B cell (primary cell): ENCODE data around the gene R3HDM4. TPM values are rescaled to one million over a fixed set of nuclear protein-coding genes. Genes with fewer than 3 reads are reported as not detected.

ENCODE experiments used
- ATAC-seq: fragments of 200-7000 bp; cut with Tn5 transposase; one replicate; pipeline ENCODE4 v1.10.0; 2021; ENCODE audit warnings: low read depth, mild to moderate bottlenecking, moderate number of reproducible peaks, moderate library complexity
- CTCF ChIA-PET: fragments of 350-600 bp; sonication (Branson Sonifier 250); formaldehyde crosslinking; loops from one replicate; lab custom pipeline; 2021; ENCODE audit warnings: antibody characterized with exemption, inconsistent platforms; lab: Charles Lee
- POLR2A ChIA-PET: fragments of 350-600 bp; sonication (Branson Sonifier 250); formaldehyde crosslinking; loops from one replicate; lab custom pipeline; 2021; ENCODE audit warnings: antibody characterized with exemption; lab: Charles Lee
- DNase-seq: peaks from one replicate; pipeline ENCODE4 v3.0.0; 2013
- H2AFZ ChIP-seq: 2 replicates; pipeline ENCODE4 v1.6.1; 2012; ENCODE audit warnings: mild to moderate bottlenecking, low read depth, low read length; ENCODE audit not compliant: insufficient read depth, poor library complexity, severe bottlenecking
- H3K27ac ChIP-seq, 2 donors: 1 replicate in 1 of 2; 2 replicates in 1 of 2; pipeline ENCODE4 v1.5.1; 2012 to 2013; ENCODE audit warnings: low read length in 2 of 2, mild to moderate bottlenecking in 2 of 2, moderate library complexity in 1 of 2
- H3K27me3 ChIP-seq, 4 experiments: fragments of 200-600 bp in 1 of 4; sonication (generic) in 1 of 4; replicated peaks in 1 of 4; 1 replicate in 2 of 4; 2 replicates in 2 of 4; pipeline versions ENCODE4 v1.6.1 to v1.7.0; 2013 to 2016; ENCODE audit warnings: low read length in 3 of 4, mild to moderate bottlenecking in 2 of 4, mixed read lengths in 1 of 4, moderate library complexity in 1 of 4; ENCODE audit not compliant: insufficient read depth in 4 of 4, control insufficient read depth in 3 of 4; ENCODE audit errors: control extremely low read depth in 1 of 4
- H3K36me3 ChIP-seq, 2 experiments: replicated peaks in 1 of 2; 1 replicate in 1 of 2; 2 replicates in 1 of 2; pipeline versions ENCODE4 v1.6.1 to v1.7.1; 2013; ENCODE audit warnings: low read length in 1 of 2; ENCODE audit not compliant: insufficient read depth in 2 of 2, control insufficient read depth in 1 of 2; ENCODE audit errors: control extremely low read depth in 1 of 2, extremely low read depth in 1 of 2
- H3K4me1 ChIP-seq, 2 donors: fragments of 200-600 bp in 1 of 2; sonication (generic) in 1 of 2; 1 replicate in 1 of 2; 2 replicates in 1 of 2; pipeline versions ENCODE4 v1.5.1 to v1.6.1; 2013 to 2017; ENCODE audit warnings: low read length in 2 of 2; ENCODE audit not compliant: control insufficient read depth in 2 of 2, insufficient read depth in 2 of 2
- H3K4me2 ChIP-seq: replicated peaks from 2 replicates; pipeline ENCODE3; 2012; ENCODE audit warnings: mild to moderate bottlenecking, low read depth, low read length; ENCODE audit not compliant: poor library complexity, severe bottlenecking
- H3K4me3 ChIP-seq, 5 experiments: fragments of 200-600 bp in 1 of 5; sonication (generic) in 1 of 5; 1 replicate in 3 of 5; 2 replicates in 2 of 5; pipeline versions ENCODE4 v1.5.1 to v1.7.0; 2011 to 2016; ENCODE audit warnings: low read length in 4 of 5, mild to moderate bottlenecking in 4 of 5, low read depth in 2 of 5, control low read depth in 1 of 5, moderate library complexity in 1 of 5; ENCODE audit not compliant: insufficient read depth in 1 of 5; ENCODE audit errors: control extremely low read depth in 1 of 5, extremely low read depth in 1 of 5
- H3K79me2 ChIP-seq: fragments of 200-600 bp; sonication (generic); one replicate; pipeline ENCODE4 v1.6.0; 2016; ENCODE audit warnings: low read length; ENCODE audit not compliant: control insufficient read depth, insufficient read depth
- H3K9ac ChIP-seq: fragments of 200-600 bp; sonication (generic); 2 replicates; pipeline ENCODE4 v1.6.1; 2017; ENCODE audit warnings: mild to moderate bottlenecking, low read length, moderate library complexity
- H3K9me3 ChIP-seq, 3 donors: one replicate each; pipeline versions ENCODE4 v1.6.1 to v1.7.1; 2013; ENCODE audit warnings: low read length in 2 of 3; ENCODE audit not compliant: control insufficient read depth in 2 of 3, insufficient read depth in 1 of 3; ENCODE audit errors: control extremely low read depth in 1 of 3
- H4K20me1 ChIP-seq: 2 replicates; pipeline ENCODE4 v1.6.0; 2012; ENCODE audit warnings: mild to moderate bottlenecking, low read length; ENCODE audit not compliant: insufficient read depth, control insufficient read depth, poor library complexity, severe bottlenecking
- H3K27ac Mint-ChIP-seq: one replicate; pipeline ENCODE4 v1.8.0; 2021; ENCODE audit warnings: mixed read lengths
- H3K27me3 Mint-ChIP-seq: one replicate; pipeline ENCODE4 v1.8.0; 2021; ENCODE audit warnings: mixed read lengths
- H3K4me1 Mint-ChIP-seq: one replicate; pipeline ENCODE4 v1.8.0; 2021; ENCODE audit warnings: mixed read lengths
- H3K4me3 Mint-ChIP-seq: one replicate; pipeline ENCODE4 v1.8.0; 2021; ENCODE audit warnings: mixed read lengths
- H3K9me3 Mint-ChIP-seq: one replicate; pipeline ENCODE4 v1.8.0; 2022; ENCODE audit warnings: mixed read lengths; ENCODE audit not compliant: insufficient read depth
- EZH2 ChIP-seq: IDR thresholded peaks from 2 replicates; pipeline ENCODE4 v1.6.1; 2012; ENCODE audit warnings: borderline replicate concordance, low read depth, mild to moderate bottlenecking, moderate library complexity, low read length; ENCODE audit not compliant: insufficient read depth, poor library complexity, severe bottlenecking
- WGBS: methylation state at CpG from one replicate; pipeline ENCODE4 v1.1.5; 2013; ENCODE audit warnings: missing lambda C conversion rate; ENCODE audit not compliant: insufficient coverage; 5-methylcytosine and 5-hydroxymethylcytosine counted together
- intact Hi-C: fragments of 100-400 bp; cut with micrococcal nuclease; formaldehyde crosslinking; loops from one replicate; pipeline ENCODE4 v1.10.0; 2022
- polyA plus RNA-seq: library from polyadenylated mRNA; depleted of rRNA; stranded (reverse); fragments of >200 nt; gene quantifications from 2 replicates; pipeline ENCODE4 v1.2.3, GENCODE V29; 2012
- total RNA-seq, 2 donors: library from RNA; stranded (reverse); fragments of 120-200 nt in 1 of 2; gene quantifications; 1 replicate in 1 of 2; 2 replicates in 1 of 2; pipeline versions ENCODE4 v1.2.3 to v1.2.4, GENCODE V29; 2013 to 2022
- TF ChIP-seq, protein P1 (sequence below): fragments of 200-600 bp; IDR thresholded peaks from one replicate; pipeline ENCODE4 v1.8.0; 2022; ENCODE audit warnings: antibody characterized with exemption, mild to moderate bottlenecking

The R3HDM4 gene
- total and polyA plus RNA-seq, 2 donors (not counting 1 experiment from before 2014, with no cell fraction given) = 168 to 176 TPM

DNA sequence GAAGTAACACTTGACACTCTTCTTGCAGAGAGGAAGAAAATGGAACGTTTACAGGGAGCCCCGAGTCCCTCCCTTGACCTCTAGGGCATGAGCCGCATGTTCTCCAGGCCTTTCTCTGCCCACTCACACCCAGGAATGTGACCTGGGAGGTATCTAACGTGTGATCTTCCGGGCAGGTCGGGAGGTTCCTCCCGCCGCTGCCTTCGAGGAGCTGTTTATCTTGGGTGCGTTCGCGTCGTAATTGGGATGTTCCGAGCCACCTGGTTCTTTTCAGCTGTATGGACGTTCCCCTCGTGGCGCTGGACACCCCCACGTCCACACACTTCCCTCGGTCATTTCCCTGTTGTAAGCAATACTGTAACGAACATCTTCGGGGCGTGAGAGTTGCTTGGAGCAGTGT lies 26.4 kb upstream of the R3HDM4 start:
- no peak overlapping the region for H3K4me3 ChIP-seq
- POLR2A ChIA-PET = interaction anchor here (0.7 kb wide), 1 partner anchor 8 kb away, joined by 5 read pairs; no protein-coding TSS in a partner anchor
- H3K4me1 ChIP-seq = peaks cover 25 to 46% of the 10 kb centered on the region in 2 donors
- peaks cover 46% of the 10 kb centered on the region for H3K79me2 ChIP-seq
- Mint-ChIP-seq H3K4me3 (peak overlapping the region; percentile 79), H3K9me3 (peaks cover 2% of the 10 kb centered on the region), H3K27me3 (no peaks in the 10 kb centered on the region), H3K4me1 (peaks cover 40% of the 10 kb centered on the region), H3K27ac (no peak overlapping the region)
- CTCF ChIA-PET = interaction anchor here (1.1 to 3.1 kb wide), 2 partner anchors 16 to 304 kb away, joined by 3 to 16 read pairs; no protein-coding TSS in a partner anchor
- intact Hi-C loops = no loop called here
- TF ChIP-seq EZH2 = no peak
- TF ChIP-seq, protein P1, sequence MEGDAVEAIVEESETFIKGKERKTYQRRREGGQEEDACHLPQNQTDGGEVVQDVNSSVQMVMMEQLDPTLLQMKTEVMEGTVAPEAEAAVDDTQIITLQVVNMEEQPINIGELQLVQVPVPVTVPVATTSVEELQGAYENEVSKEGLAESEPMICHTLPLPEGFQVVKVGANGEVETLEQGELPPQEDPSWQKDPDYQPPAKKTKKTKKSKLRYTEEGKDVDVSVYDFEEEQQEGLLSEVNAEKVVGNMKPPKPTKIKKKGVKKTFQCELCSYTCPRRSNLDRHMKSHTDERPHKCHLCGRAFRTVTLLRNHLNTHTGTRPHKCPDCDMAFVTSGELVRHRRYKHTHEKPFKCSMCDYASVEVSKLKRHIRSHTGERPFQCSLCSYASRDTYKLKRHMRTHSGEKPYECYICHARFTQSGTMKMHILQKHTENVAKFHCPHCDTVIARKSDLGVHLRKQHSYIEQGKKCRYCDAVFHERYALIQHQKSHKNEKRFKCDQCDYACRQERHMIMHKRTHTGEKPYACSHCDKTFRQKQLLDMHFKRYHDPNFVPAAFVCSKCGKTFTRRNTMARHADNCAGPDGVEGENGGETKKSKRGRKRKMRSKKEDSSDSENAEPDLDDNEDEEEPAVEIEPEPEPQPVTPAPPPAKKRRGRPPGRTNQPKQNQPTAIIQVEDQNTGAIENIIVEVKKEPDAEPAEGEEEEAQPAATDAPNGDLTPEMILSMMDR = no peak
- no peak for ATAC-seq
- DNase-seq = no peak
- no peak overlapping the region for H3K9ac ChIP-seq
- no peak overlapping the region for H3K4me2 ChIP-seq
- no peak overlapping the region for H2AFZ ChIP-seq
- peaks cover 0 to 22% (median 3%) of the 10 kb centered on the region in 3 donors for H3K9me3 ChIP-seq
- H3K27ac ChIP-seq = no peak overlapping the region
- H4K20me1 ChIP-seq = peaks cover 26% of the 10 kb centered on the region
- peaks cover 2 to 3% of the 10 kb centered on the region in 2 experiments for H3K36me3 ChIP-seq
- 98% methylated on average over 17 of the region's 22 CpGs for WGBS
- H3K27me3 ChIP-seq = no peaks in the 10 kb centered on the region

DNA sequence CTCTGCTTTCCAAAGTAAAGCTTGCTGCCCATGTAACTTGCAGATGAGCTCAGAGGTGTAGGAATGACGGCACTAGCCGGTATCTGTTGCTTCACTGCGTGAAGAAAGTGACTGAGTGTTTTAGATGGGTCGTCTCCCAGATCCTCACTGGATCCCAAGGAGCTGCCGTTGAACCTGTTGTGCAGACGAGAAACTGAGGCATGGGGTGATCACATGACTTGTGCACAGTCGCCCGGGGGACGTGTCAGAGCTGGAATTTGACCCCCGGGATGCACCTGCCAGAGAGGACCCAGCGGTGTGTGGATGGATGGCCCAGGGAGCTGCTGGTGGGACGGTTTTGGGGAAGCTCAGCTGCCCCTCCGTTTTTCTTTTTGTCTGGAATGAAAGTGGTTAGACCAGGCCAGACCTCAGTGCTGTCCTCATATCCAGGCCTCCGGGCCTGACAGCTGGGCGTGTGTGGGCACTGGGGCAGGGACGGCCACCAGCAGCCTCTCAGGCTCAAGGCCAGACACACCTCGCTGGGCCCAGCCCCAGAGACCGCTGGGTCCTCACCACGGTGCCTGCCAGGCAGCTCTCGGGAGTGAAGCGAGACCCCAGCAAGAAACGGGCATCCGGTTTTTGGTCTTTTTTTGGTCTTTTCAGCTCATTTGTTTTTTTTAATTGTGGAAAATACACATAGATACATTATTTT lies 25.4 kb upstream of the R3HDM4 start:
- peak overlapping the region; percentile 38 for H3K27ac Mint-ChIP-seq
- Histone ChIP-seq H3K79me2 (peaks cover 53% of the 10 kb centered on the region), H2AFZ (no peak overlapping the region), H3K4me3 (no peak overlapping the region), H4K20me1 (peaks cover 36% of the 10 kb centered on the region), H3K27ac (no peak overlapping the region), H3K4me2 (peak overlapping the region; percentile 1), H3K4me1 (peaks cover 29 to 57% of the 10 kb centered on the region in 2 donors), H3K9me3 (peaks cover 0 to 12% (median 3%) of the 10 kb centered on the region in 3 donors), H3K9ac (no peak overlapping the region), H3K36me3 (peaks cover 2 to 3% of the 10 kb centered on the region in 2 experiments), H3K27me3 (no peaks in the 10 kb centered on the region)
- WGBS = 87% methylated on average over 18 of the region's 23 CpGs
- peak overlapping the region; percentile 15 for H3K4me3 Mint-ChIP-seq
- intact Hi-C loops = no loop called here
- no peak for TF ChIP-seq EZH2
- TF ChIP-seq, protein P1 = no peak
- ATAC-seq (no peak), DNase-seq (no peak)
- H3K9me3 Mint-ChIP-seq = peaks cover 2% of the 10 kb centered on the region
- peaks cover 43% of the 10 kb centered on the region for H3K4me1 Mint-ChIP-seq
- ChIA-PET POLR2A (interaction anchor here (0.5 to 0.7 kb wide), 6 partner anchors 9 to 164 kb away, joined by 3 to 8 read pairs (median 4); no protein-coding TSS in a partner anchor), CTCF (interaction anchor here (0.6 to 3.1 kb wide), 6 partner anchors 9 to 422 kb away, joined by 3 to 16 read pairs (median 4); partner anchors contain the start of gene WDR18)
- H3K27me3 Mint-ChIP-seq = no peaks in the 10 kb centered on the region
